NCI-H69 (cell line): Measurements from ENCODE around the gene CPPED1.

Experiments used
- DNase-seq: peaks from one replicate; lab custom pipeline; 2025; lab: John Stamatoyannopoulos, UW

CPPED1 gene

GRCh38 chr16:12609937-12610699 is 193.6 kb downstream of the CPPED1 start:
- no peak for DNase-seq
